Gastrocnemius medialis (tissue), 4 donors: Measurements from ENCODE around the gene MASTL.

ENCODE experiments used
- CTCF ChIP-seq, 5 experiments: fragments of 450-650 bp in 3 of 5; fragments of 200-600 bp in 2 of 5; sonication (generic) in 2 of 5; IDR thresholded peaks in 4 of 5; conservative IDR thresholded peaks in 1 of 5; 1 replicate in 4 of 5; 2 replicates in 1 of 5; pipeline ENCODE4 v1.5.1; 2016 to 2019; ENCODE audit warnings: antibody characterized with exemption in 5 of 5, mild to moderate bottlenecking in 3 of 5, moderate library complexity in 3 of 5
- POLR2A ChIP-seq, 2 donors: fragments of 450-650 bp; IDR thresholded peaks; one replicate each; pipeline ENCODE4 v1.6.1; 2017; ENCODE audit warnings: antibody characterized with exemption in 2 of 2, mild to moderate bottlenecking in 2 of 2, moderate library complexity in 2 of 2

GRCh38 chr10:27153329-27153728 is 1.8 kb upstream of the MASTL start:
- no peak for TF ChIP-seq CTCF (IDR thresholded peaks at IDR 0.05 in 4 of 5, conservative IDR thresholded peaks at IDR 0.05 in 1 of 5)
- no peak for TF ChIP-seq POLR2A (IDR thresholded peaks at IDR 0.05)
